Kidney (tissue), 14 donors: ENCODE data around the gene MCAM. TPM values are rescaled to one million over a fixed set of nuclear protein-coding genes. Genes with fewer than 3 reads are reported as not detected.

Experiments used
- DNase-seq, 5 donors: peaks; one replicate each; pipeline ENCODE4 v3.0.0-alpha.2; 2013 to 2020
- FAIRE-seq: peaks from 2 replicates; lab custom pipeline; 2012; peaks lifted over from hg19 to GRCh38; lab: Jason Lieb, UNC
- H3K27ac ChIP-seq, 2 donors: one replicate each; pipeline ENCODE4 v1.7.0; 2013; ENCODE audit warnings: low read depth in 2 of 2, low read length in 2 of 2, inconsistent platforms in 1 of 2
- H3K27me3 ChIP-seq: one replicate; pipeline ENCODE4 v1.7.1; 2013; ENCODE audit warnings: low read length, inconsistent platforms; ENCODE audit not compliant: control insufficient read depth, insufficient read depth
- H3K36me3 ChIP-seq, 3 donors: one replicate each; pipeline versions ENCODE4 v1.7.0 to v1.7.1; 2013; ENCODE audit warnings: low read length in 3 of 3, control low read depth in 1 of 3, inconsistent platforms in 1 of 3; ENCODE audit not compliant: insufficient read depth in 3 of 3, control insufficient read depth in 2 of 3
- H3K4me1 ChIP-seq, 3 donors: one replicate each; pipeline versions ENCODE4 v1.7.0 to v1.7.1; 2013; ENCODE audit warnings: low read length in 3 of 3, inconsistent platforms in 1 of 3, low read depth in 1 of 3; ENCODE audit not compliant: control insufficient read depth in 2 of 3, insufficient read depth in 2 of 3
- H3K4me3 ChIP-seq, 3 donors: one replicate each; pipeline versions ENCODE4 v1.7.0 to v1.8.1; 2013; ENCODE audit warnings: low read length in 3 of 3, control low read depth in 1 of 3, inconsistent platforms in 1 of 3
- H3K9ac ChIP-seq, 3 donors: one replicate each; pipeline versions ENCODE4 v1.7.0 to v1.7.1; 2013; ENCODE audit warnings: low read length in 3 of 3, control low read depth in 1 of 3, inconsistent platforms in 1 of 3
- H3K9me3 ChIP-seq, 3 donors: one replicate each; pipeline versions ENCODE4 v1.7.0 to v1.7.1; 2013; ENCODE audit warnings: low read length in 3 of 3, control low read depth in 1 of 3, inconsistent platforms in 1 of 3; ENCODE audit not compliant: control insufficient read depth in 2 of 3, insufficient read depth in 1 of 3
- CTCF ChIP-seq: IDR thresholded peaks from 3 replicates; pipeline ENCODE4 v1.5.1; 2012; ENCODE audit warnings: mild to moderate bottlenecking, moderate library complexity, borderline replicate concordance; ENCODE audit not compliant: insufficient read depth; ENCODE audit errors: extremely low read depth
- intact Hi-C: fragments of 100-400 bp; cut with DNase I; formaldehyde crosslinking; loops from one replicate; pipeline ENCODE4 v1.11.1; 2022
- polyA plus RNA-seq: library from polyadenylated mRNA; stranded (reverse); fragments of 350-450 nt; fragmentation: Illumina TruSeq; extraction: RNeasy Lipid Tissue Mini Kit (QIAGEN cat#74804); gene quantifications from one replicate; pipeline ENCODE4 v1.2.3, GENCODE V29; 2014; ENCODE audit warnings: low read depth, low replicate concordance; ENCODE audit not compliant: insufficient read depth
- total RNA-seq: library from RNA; stranded (reverse); fragmentation: NEBNext Ultra II Directional; extraction: Animal tissue kit (Norgen Biotek cat#: 25700); gene quantifications from one replicate; pipeline ENCODE4 v1.2.1, GENCODE V29; 2021
- donor health status: control.
- donor health status: control.
- donor health status: control.
- donor health status: control.
- donor health status: control.
- donor health status: DM: yes; HTN: yes; CAD: no.
- donor health status: Normal renal cell carcinoma (clear cell type).

Gene MCAM
- total and polyA plus RNA-seq, 2 donors from 2014 or later: 42.1 to 137 TPM

- no peaks in the 10 kb centered on the region for H3K9me3 ChIP-seq
- intact Hi-C loops: no loop called here
- no peaks in the 10 kb centered on the region for H3K27me3 ChIP-seq
- FAIRE-seq (no peak), DNase-seq (no peak)
- no peak overlapping the region for H3K9ac ChIP-seq
- H3K27ac ChIP-seq: no peak overlapping the region
- no peak overlapping the region for H3K4me3 ChIP-seq
- no peaks in the 10 kb centered on the region for H3K4me1 ChIP-seq
- TF ChIP-seq CTCF: no peak
- H3K36me3 ChIP-seq: peaks cover 4 to 8% (median 5%) of the 10 kb centered on the region in 3 donors
These were observed 11.2 kb downstream of the MCAM start for GRCh38 chr11:119305556-119306372.

GRCh38 chr11:119303227-119303718, 13.7 kb downstream of the MCAM start:
- H3K9ac ChIP-seq: no peak overlapping the region
- H3K4me3 ChIP-seq: no peak overlapping the region
- no peak for TF ChIP-seq CTCF
- intact Hi-C loops: no loop called here
- no peak for DNase-seq
- H3K27me3 ChIP-seq: no peaks in the 10 kb centered on the region
- H3K27ac ChIP-seq: no peak overlapping the region
- peaks cover 6 to 27% (median 14%) of the 10 kb centered on the region in 3 donors for H3K36me3 ChIP-seq
- no peaks in the 10 kb centered on the region for H3K9me3 ChIP-seq
- H3K4me1 ChIP-seq: no peaks in the 10 kb centered on the region
- FAIRE-seq: no peak

GRCh38 chr11:119300198-119300964, 16.5 kb downstream of the MCAM start:
- Histone ChIP-seq H3K9ac (no peak overlapping the region), H3K27ac (no peak overlapping the region), H3K9me3 (no peaks in the 10 kb centered on the region), H3K4me3 (no peak overlapping the region), H3K36me3 (peaks cover 6 to 28% (median 28%) of the 10 kb centered on the region in 3 donors), H3K4me1 (no peaks in the 10 kb centered on the region), H3K27me3 (no peaks in the 10 kb centered on the region)
- intact Hi-C loops: no loop called here
- TF ChIP-seq CTCF: no peak
- DNase-seq (no peak), FAIRE-seq (no peak)
